ENCODE measurements around the gene MOGAT2.

Gene MOGAT2

DNA sequence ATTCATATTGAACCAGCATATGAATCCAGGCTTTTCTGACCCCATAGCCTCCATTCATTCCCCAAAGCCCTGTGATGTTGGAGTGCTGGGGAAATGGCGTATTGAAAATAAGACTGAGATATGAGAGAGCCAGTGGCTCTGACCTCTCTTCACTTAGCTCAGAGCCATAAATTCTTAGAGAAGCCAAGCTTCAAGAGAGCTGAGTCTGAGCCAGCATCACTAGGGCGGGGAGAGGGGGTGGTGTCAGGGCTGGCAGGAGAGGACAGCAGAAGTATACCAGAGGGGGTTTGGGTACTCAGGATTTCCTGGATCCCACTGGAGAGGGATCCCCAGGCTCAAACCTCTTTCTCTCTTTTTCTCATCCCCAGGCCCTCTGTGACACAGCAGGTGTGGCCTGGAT is 16.7 kb upstream of the MOGAT2 start:
- no peak for TF ChIP-seq CTCF (conservative IDR thresholded peaks at IDR 0.05; ENCODE audit: low read depth)
- DNase-seq (ENCODE audit: low spot score), result no peak
- CTCF ChIA-PET, result interaction anchor here (0.6 kb wide), 1 partner anchor 108 kb away, joined by 3 read pairs; no protein-coding TSS in a partner anchor
- POLR2A ChIA-PET (ENCODE audit: low non-redundant PET), result no interaction called here
- H3K27ac ChIP-seq, result no peak overlapping the region

DNA sequence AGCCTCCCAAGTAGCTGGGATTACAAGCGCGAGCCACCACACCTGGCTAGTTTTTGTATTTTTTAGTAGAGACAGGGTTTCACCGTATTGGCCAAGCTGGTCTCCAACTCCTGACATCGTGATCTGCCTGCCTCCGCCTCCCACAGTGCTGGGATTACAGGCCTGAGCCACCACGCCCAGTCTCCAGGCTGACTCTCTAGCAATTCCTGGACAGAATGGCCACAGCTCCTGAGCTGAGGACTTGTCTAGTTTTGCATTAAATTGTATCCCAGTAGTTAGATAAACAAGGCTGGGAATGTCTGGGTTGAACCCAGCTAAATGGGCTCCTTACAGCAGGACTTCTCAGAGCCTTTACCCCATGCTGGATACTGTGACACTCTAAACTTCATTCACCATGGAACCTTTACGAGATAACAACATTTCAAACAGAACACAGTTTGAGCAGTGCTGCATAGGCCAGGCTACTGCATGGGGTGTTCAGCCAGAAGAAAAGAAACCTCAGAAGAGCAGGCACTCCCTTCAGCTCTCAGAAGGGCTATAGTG is 13.9 kb upstream of the MOGAT2 start:
- no peak for DNase-seq (ENCODE audit: low spot score)
- ChIA-PET POLR2A (ENCODE audit: low non-redundant PET) (no interaction called here), CTCF (interaction anchor here (0.6 to 0.7 kb wide), 2 partner anchors 51 to 288 kb away, joined by 3 read pairs; no protein-coding TSS in a partner anchor)
- H3K27ac ChIP-seq, result no peak overlapping the region
- no peak for TF ChIP-seq CTCF (conservative IDR thresholded peaks at IDR 0.05; ENCODE audit: low read depth)

- POLR2A ChIA-PET (ENCODE audit: low non-redundant PET), result no interaction called here
These were observed 12.1 kb upstream of the MOGAT2 start for GRCh38 chr11:75705541-75705940.

GRCh38 chr11:75706260-75706729 is 11.3 kb upstream of the MOGAT2 start:
- ChIA-PET CTCF (interaction anchor here (0.6 to 2.3 kb wide), 28 partner anchors 9 to 1400 kb away, joined by 3 to 13 read pairs (median 4); no protein-coding TSS in a partner anchor), POLR2A (ENCODE audit: low non-redundant PET) (no interaction called here)
- H3K27ac ChIP-seq, result no peak overlapping the region
- peak; percentile 91 for TF ChIP-seq CTCF (conservative IDR thresholded peaks at IDR 0.05; ENCODE audit: low read depth)
- DNase-seq (ENCODE audit: low spot score), result peak; percentile 81

More at GRCh38 chr11:75705541-75705940, 12.1 kb upstream of the MOGAT2 start:
- H3K27ac ChIP-seq, result no peak overlapping the region
- CTCF ChIA-PET, result interaction anchor here (0.6 to 2.3 kb wide), 24 partner anchors 8 to 1401 kb away, joined by 3 to 13 read pairs (median 4); no protein-coding TSS in a partner anchor
- TF ChIP-seq CTCF (conservative IDR thresholded peaks at IDR 0.05; ENCODE audit: low read depth), result no peak
- DNase-seq (ENCODE audit: low spot score), result no peak

GRCh38 chr11:75714211-75714610 is 3.4 kb upstream of the MOGAT2 start:
- no peak for DNase-seq (ENCODE audit: low spot score)
- POLR2A ChIA-PET (ENCODE audit: low non-redundant PET), result no interaction called here
- CTCF ChIA-PET, result interaction anchor here (0.8 to 1.1 kb wide), 2 partner anchors 8 to 630 kb away, joined by 4 to 5 read pairs; no protein-coding TSS in a partner anchor
- H3K27ac ChIP-seq, result no peak overlapping the region
- no peak for TF ChIP-seq CTCF (conservative IDR thresholded peaks at IDR 0.05; ENCODE audit: low read depth)

DNA sequence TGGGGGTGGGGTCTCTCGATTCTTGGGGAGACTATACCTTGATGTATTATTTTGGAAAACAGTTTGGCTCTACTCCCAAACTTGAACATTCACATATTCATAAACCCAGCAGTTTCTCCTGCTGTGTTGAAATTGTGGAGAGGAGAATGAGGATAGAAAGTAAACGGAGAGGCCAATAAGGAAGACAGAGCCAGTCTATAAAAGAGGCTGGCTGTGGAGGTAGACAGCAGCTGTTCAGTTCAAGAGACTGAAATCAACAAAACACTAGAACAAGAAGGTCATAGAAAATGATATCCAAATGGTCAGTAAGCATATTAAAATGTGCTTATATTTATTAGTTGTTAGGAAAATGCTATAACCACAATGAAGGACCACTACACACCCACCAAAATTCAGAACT is 1.9 kb upstream of the MOGAT2 start:
- ChIA-PET CTCF (no interaction called here), POLR2A (ENCODE audit: low non-redundant PET) (no interaction called here)

More for the DNA sequence above, 1.9 kb upstream of the MOGAT2 start:
- no peak overlapping the region for H3K27ac ChIP-seq
- TF ChIP-seq CTCF (conservative IDR thresholded peaks at IDR 0.05; ENCODE audit: low read depth), result no peak
- DNase-seq (ENCODE audit: low spot score), result no peak

All from RWPE1 (cell line).